WTC11 (cell line): ENCODE data around the gene TMPRSS12. TPM values are rescaled to one million over a fixed set of nuclear protein-coding genes. Genes with fewer than 3 reads are reported as not detected.
A peak's percentile ranks its signal among the peaks of the same experiment; 100 is the strongest.

Experiments
- ATAC-seq: fragments of 200-7000 bp; cut with Tn5 transposase; 2 replicates; pipeline ENCODE4 v1.10.0; 2021; ENCODE audit warnings: mild to moderate bottlenecking, moderate library complexity
- CTCF ChIA-PET: fragments of 300-600 bp; sonication (Branson Sonifier 250); formaldehyde crosslinking; loops from one replicate; lab custom pipeline; 2021; ENCODE audit warnings: antibody characterized with exemption; lab: Charles Lee
- POLR2A ChIA-PET: fragments of 350-600 bp; sonication (Branson Sonifier 250); formaldehyde crosslinking; loops from one replicate; lab custom pipeline; 2021; ENCODE audit warnings: antibody characterized with exemption; lab: Charles Lee
- DNase-seq: peaks from one replicate; pipeline ENCODE4 v3.0.0; 2021; ENCODE audit warnings: low spot score
- H3K27ac Mint-ChIP-seq: 2 replicates; pipeline ENCODE4 v1.8.0; 2021; ENCODE audit warnings: mixed read lengths
- H3K27me3 Mint-ChIP-seq: 2 replicates; pipeline ENCODE4 v1.8.0; 2021; ENCODE audit warnings: low read depth, mild to moderate bottlenecking, moderate library complexity, mixed read lengths
- H3K36me3 Mint-ChIP-seq: 2 replicates; pipeline ENCODE4 v1.8.0; 2021; ENCODE audit warnings: mixed read lengths
- H3K4me1 Mint-ChIP-seq: 2 replicates; pipeline ENCODE4 v1.8.0; 2022; ENCODE audit warnings: mixed read lengths
- H3K4me3 Mint-ChIP-seq: 2 replicates; pipeline ENCODE4 v1.8.0; 2021; ENCODE audit warnings: mild to moderate bottlenecking, moderate library complexity, mixed read lengths
- H3K9me3 Mint-ChIP-seq: 2 replicates; pipeline ENCODE4 v1.8.0; 2021; ENCODE audit warnings: mixed read lengths
- ELF4 ChIP-seq: sonication (generic); formaldehyde crosslinking; IDR thresholded peaks from 2 replicates; pipeline ENCODE4 v1.8.1; 2022; ENCODE audit warnings: low read depth, mild to moderate bottlenecking, moderate library complexity, missing genetic modification reagents
- ESRRA ChIP-seq: sonication (generic); formaldehyde crosslinking; IDR thresholded peaks from 2 replicates; pipeline ENCODE4 v1.8.1; 2022; ENCODE audit warnings: mild to moderate bottlenecking, missing genetic modification reagents, borderline replicate concordance
- KAT7 ChIP-seq: sonication (generic); formaldehyde crosslinking; IDR thresholded peaks from 2 replicates; pipeline ENCODE4 v1.8.1; 2023; ENCODE audit warnings: missing genetic modification reagents, mild to moderate bottlenecking, borderline replicate concordance
- NR1H2 ChIP-seq: sonication (generic); formaldehyde crosslinking; IDR thresholded peaks from 2 replicates; pipeline ENCODE4 v1.9.0; 2021; ENCODE audit warnings: mild to moderate bottlenecking, moderate library complexity, missing genetic modification reagents
- NR2C2 ChIP-seq: sonication (generic); formaldehyde crosslinking; IDR thresholded peaks from 2 replicates; pipeline ENCODE4 v1.8.0; 2022; ENCODE audit warnings: mild to moderate bottlenecking, missing genetic modification reagents
- PRDM15 ChIP-seq: sonication (generic); formaldehyde crosslinking; IDR thresholded peaks from 2 replicates; pipeline ENCODE4 v1.8.0; 2022; ENCODE audit warnings: missing genetic modification reagents
- SMAD3 ChIP-seq: sonication (generic); formaldehyde crosslinking; IDR thresholded peaks from 2 replicates; pipeline ENCODE4 v1.8.0; 2022; ENCODE audit warnings: missing genetic modification reagents, mild to moderate bottlenecking, borderline replicate concordance
- STAT6 ChIP-seq: sonication (generic); formaldehyde crosslinking; conservative IDR thresholded peaks from 2 replicates; pipeline ENCODE4 v1.8.1; 2023; ENCODE audit warnings: mild to moderate bottlenecking, low read depth, missing genetic modification reagents, moderate library complexity
- ZNF219 ChIP-seq: sonication (generic); formaldehyde crosslinking; IDR thresholded peaks from 2 replicates; pipeline ENCODE4 v1.8.0; 2023; ENCODE audit warnings: missing genetic modification reagents, mild to moderate bottlenecking, borderline replicate concordance
- ZNF281 ChIP-seq: sonication (generic); formaldehyde crosslinking; IDR thresholded peaks from 2 replicates; pipeline ENCODE4 v1.8.0; 2023; ENCODE audit warnings: mild to moderate bottlenecking, missing genetic modification reagents
- total RNA-seq: library from RNA; stranded (reverse); gene quantifications from 3 replicates; pipeline ENCODE4 v1.2.3, GENCODE V29; 2021
- TF ChIP-seq, protein P1 (sequence below): sonication (generic); formaldehyde crosslinking; IDR thresholded peaks from 2 replicates; pipeline ENCODE4 v1.8.0; 2023; ENCODE audit warnings: missing genetic modification reagents, mild to moderate bottlenecking, borderline replicate concordance
- TF ChIP-seq, protein P2 (sequence below): sonication (generic); formaldehyde crosslinking; IDR thresholded peaks from 2 replicates; pipeline ENCODE4 v1.8.0; 2022; ENCODE audit warnings: mild to moderate bottlenecking, missing genetic modification reagents
- TF ChIP-seq, protein P3 (sequence below): sonication (generic); formaldehyde crosslinking; IDR thresholded peaks from 2 replicates; pipeline ENCODE4 v1.8.0; 2022; ENCODE audit warnings: mild to moderate bottlenecking, missing genetic modification reagents
- TF ChIP-seq, protein P4 (sequence below): sonication (generic); formaldehyde crosslinking; IDR thresholded peaks from 2 replicates; pipeline ENCODE4 v1.8.0; 2023; ENCODE audit warnings: missing genetic modification reagents

The TMPRSS12 gene
- total RNA-seq, 1 experiment from 2014 or later, result not detected

DNA sequence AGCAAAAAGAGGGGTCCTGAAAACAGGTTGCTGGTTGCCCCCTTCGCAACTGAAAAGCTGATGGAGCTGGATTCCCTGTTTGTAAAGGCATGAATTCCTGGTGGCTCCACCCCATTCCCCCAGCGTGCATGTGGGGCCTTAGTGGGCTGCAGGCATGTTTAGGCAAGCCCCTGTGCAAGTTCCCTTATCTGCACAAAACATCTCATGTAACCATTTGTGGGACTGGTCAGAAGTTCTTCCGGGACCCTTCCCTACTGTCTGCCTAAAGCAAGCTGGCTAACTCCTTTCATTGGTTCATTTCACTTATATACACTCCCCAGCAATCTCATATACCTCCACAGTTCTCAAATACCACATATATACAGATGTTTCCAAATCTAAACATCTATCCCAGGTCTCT is 85.7 kb downstream of the TMPRSS12 start (continued):
- TF ChIP-seq, protein P1, sequence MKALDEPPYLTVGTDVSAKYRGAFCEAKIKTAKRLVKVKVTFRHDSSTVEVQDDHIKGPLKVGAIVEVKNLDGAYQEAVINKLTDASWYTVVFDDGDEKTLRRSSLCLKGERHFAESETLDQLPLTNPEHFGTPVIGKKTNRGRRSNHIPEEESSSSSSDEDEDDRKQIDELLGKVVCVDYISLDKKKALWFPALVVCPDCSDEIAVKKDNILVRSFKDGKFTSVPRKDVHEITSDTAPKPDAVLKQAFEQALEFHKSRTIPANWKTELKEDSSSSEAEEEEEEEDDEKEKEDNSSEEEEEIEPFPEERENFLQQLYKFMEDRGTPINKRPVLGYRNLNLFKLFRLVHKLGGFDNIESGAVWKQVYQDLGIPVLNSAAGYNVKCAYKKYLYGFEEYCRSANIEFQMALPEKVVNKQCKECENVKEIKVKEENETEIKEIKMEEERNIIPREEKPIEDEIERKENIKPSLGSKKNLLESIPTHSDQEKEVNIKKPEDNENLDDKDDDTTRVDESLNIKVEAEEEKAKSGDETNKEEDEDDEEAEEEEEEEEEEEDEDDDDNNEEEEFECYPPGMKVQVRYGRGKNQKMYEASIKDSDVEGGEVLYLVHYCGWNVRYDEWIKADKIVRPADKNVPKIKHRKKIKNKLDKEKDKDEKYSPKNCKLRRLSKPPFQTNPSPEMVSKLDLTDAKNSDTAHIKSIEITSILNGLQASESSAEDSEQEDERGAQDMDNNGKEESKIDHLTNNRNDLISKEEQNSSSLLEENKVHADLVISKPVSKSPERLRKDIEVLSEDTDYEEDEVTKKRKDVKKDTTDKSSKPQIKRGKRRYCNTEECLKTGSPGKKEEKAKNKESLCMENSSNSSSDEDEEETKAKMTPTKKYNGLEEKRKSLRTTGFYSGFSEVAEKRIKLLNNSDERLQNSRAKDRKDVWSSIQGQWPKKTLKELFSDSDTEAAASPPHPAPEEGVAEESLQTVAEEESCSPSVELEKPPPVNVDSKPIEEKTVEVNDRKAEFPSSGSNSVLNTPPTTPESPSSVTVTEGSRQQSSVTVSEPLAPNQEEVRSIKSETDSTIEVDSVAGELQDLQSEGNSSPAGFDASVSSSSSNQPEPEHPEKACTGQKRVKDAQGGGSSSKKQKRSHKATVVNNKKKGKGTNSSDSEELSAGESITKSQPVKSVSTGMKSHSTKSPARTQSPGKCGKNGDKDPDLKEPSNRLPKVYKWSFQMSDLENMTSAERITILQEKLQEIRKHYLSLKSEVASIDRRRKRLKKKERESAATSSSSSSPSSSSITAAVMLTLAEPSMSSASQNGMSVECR (CRISPR knock-in tag), result no peak
- TF ChIP-seq ZNF281 (CRISPR knock-in tag), result no peak
- TF ChIP-seq KAT7 (CRISPR knock-in tag), result no peak
- TF ChIP-seq SMAD3, result no peak
- no peak for TF ChIP-seq ELF4 (CRISPR knock-in tag)
- TF ChIP-seq, protein P2, sequence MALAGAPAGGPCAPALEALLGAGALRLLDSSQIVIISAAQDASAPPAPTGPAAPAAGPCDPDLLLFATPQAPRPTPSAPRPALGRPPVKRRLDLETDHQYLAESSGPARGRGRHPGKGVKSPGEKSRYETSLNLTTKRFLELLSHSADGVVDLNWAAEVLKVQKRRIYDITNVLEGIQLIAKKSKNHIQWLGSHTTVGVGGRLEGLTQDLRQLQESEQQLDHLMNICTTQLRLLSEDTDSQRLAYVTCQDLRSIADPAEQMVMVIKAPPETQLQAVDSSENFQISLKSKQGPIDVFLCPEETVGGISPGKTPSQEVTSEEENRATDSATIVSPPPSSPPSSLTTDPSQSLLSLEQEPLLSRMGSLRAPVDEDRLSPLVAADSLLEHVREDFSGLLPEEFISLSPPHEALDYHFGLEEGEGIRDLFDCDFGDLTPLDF, result no peak
- no peak for TF ChIP-seq NR1H2
- no peak for TF ChIP-seq ZNF219 (CRISPR knock-in tag)
- TF ChIP-seq ESRRA (CRISPR knock-in tag), result no peak

DNA sequence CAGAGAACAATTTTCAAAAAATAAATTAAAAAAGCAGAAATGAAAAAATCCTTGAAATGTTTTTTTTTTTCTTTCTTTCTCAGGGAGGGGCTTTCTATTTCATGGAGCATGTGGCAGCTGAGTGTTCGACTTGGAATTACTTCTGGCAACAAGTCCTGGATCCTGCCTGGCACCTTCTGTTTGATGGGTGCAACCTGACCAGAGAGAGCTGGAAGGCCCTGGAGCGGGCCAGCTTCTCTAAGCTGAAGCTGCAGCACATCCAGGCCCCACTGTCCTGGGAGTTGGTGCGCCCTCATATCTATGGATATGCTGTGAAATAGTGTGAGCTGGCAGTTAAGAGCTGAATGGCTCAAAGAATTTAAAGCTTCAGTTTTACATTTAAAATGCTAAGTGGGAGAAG is 87.1 kb downstream of the TMPRSS12 start:
- peaks cover 7% of the 10 kb centered on the region; the same call in 1 of the 2 replicates for H3K36me3 Mint-ChIP-seq
- TF ChIP-seq PRDM15 (no peak), STAT6 (CRISPR knock-in tag) (no peak), NR2C2 (CRISPR knock-in tag) (no peak)
- TF ChIP-seq, protein P3, sequence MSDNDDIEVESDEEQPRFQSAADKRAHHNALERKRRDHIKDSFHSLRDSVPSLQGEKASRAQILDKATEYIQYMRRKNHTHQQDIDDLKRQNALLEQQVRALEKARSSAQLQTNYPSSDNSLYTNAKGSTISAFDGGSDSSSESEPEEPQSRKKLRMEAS (CRISPR knock-in tag), result no peak
- TF ChIP-seq, protein P4, sequence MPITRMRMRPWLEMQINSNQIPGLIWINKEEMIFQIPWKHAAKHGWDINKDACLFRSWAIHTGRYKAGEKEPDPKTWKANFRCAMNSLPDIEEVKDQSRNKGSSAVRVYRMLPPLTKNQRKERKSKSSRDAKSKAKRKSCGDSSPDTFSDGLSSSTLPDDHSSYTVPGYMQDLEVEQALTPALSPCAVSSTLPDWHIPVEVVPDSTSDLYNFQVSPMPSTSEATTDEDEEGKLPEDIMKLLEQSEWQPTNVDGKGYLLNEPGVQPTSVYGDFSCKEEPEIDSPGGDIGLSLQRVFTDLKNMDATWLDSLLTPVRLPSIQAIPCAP, result no peak
- TF ChIP-seq, protein P1 (CRISPR knock-in tag), result no peak
- ChIA-PET CTCF (interaction anchor here (1.1 kb wide), 1 partner anchor 98 kb away, joined by 3 read pairs; no protein-coding TSS in a partner anchor), POLR2A (interaction anchor here (0.5 to 0.7 kb wide), 2 partner anchors 391 to 421 kb away, joined by 3 read pairs; no protein-coding TSS in a partner anchor)
- DNase-seq (no peak), ATAC-seq (no peak)
- 0 out of 2 replicates have a peak overlapping the region, but pooled peaks have one; percentile 43 for H3K27ac Mint-ChIP-seq
- H3K4me1 Mint-ChIP-seq, result peaks cover 71% of the 10 kb centered on the region
- no peak overlapping the region for H3K4me3 Mint-ChIP-seq
- H3K9me3 Mint-ChIP-seq, result no peaks in the 10 kb centered on the region
- no peaks in the 10 kb centered on the region for H3K27me3 Mint-ChIP-seq
